Epithelial cell of umbilical artery (primary cell): Measurements from ENCODE around the gene CDCP1. TPM values are rescaled to one million over a fixed set of nuclear protein-coding genes. Genes with fewer than 3 reads are reported as not detected.

ENCODE experiments used
- total RNA-seq: library from RNA; depleted of rRNA; stranded (reverse); fragments of >200 nt; gene quantifications from 2 replicates; pipeline ENCODE4 v1.2.3, GENCODE V29; 2014

CDCP1 gene
- 0.97 and 2.0 TPM in 2 replicates for total RNA-seq

GRCh38 chr3:45145681-45146614, at the start of gene CDCP1:
TSS of gene CDCP1 (minus strand) at chr3:45146378. CDS start at chr3:45146287, 91 bp downstream.

Other genes with a start within 250 kb of the CDCP1 start
- 28.9 and 37.7 TPM in 2 replicates for gene ZDHHC3, start 170.2 kb downstream of the CDCP1 start, total RNA-seq
- gene EXOSC7, start 170.1 kb downstream of the CDCP1 start, total RNA-seq = 66.9 and 96.8 TPM in 2 replicates
- 0.32 and 0.61 TPM in 2 replicates for gene CLEC3B, start 120.1 kb downstream of the CDCP1 start, total RNA-seq
- gene TMEM158, start 79.9 kb upstream of the CDCP1 start, total RNA-seq = 2.6 and 15.8 TPM in 2 replicates
- 14.9 and 26.6 TPM in 2 replicates for gene LARS2, start 242.2 kb upstream of the CDCP1 start, total RNA-seq